Measurements from ENCODE around the gene TNFAIP3. TPM values are rescaled to one million over a fixed set of nuclear protein-coding genes. Genes with fewer than 3 reads are reported as not detected.

The TNFAIP3 gene
- total RNA-seq, 2 donors from 2014 or later, result 9.6 to 12.5 TPM

GRCh38 chr6:137845460-137845859, 21.6 kb upstream of the TNFAIP3 start:
- H3K9me3 ChIP-seq, result no peaks in the 10 kb centered on the region
- no peak overlapping the region for H3K27ac ChIP-seq
- H3K27me3 ChIP-seq, result no peaks in the 10 kb centered on the region
- ATAC-seq, result peak; percentile 33
- H3K4me1 ChIP-seq, result no peaks in the 10 kb centered on the region
- TF ChIP-seq POLR2A (IDR thresholded peaks at IDR 0.05), result no peak
- peak in 3 of 7 experiments; percentile 19 to 30 (median 21) for TF ChIP-seq CTCF (IDR thresholded peaks at IDR 0.05)
- no peak overlapping the region for H3K4me3 ChIP-seq
- WGBS, 2 donors, result 75 to 79% methylated on average over 6 of the region's 6 CpGs
- intact Hi-C loops (cut with DNase I), result no loop called here
- H3K36me3 ChIP-seq (replicated peaks in 1 of 2; ENCODE audit: insufficient read depth in 1 of 2, low read depth in 2 of 2), result no peaks in the 10 kb centered on the region
- DNase-seq, result no peak

GRCh38 chr6:137846274-137846673, 20.8 kb upstream of the TNFAIP3 start:
- Histone ChIP-seq H3K36me3 (replicated peaks in 1 of 2; ENCODE audit: insufficient read depth in 1 of 2, low read depth in 2 of 2) (no peaks in the 10 kb centered on the region), H3K4me1 (no peaks in the 10 kb centered on the region), H3K9me3 (no peaks in the 10 kb centered on the region), H3K27me3 (no peaks in the 10 kb centered on the region), H3K4me3 (no peak overlapping the region), H3K27ac (peak overlapping the region in 1 of 4 donors; percentile 31)
- TF ChIP-seq POLR2A (IDR thresholded peaks at IDR 0.05), result no peak
- no peak for TF ChIP-seq CTCF (IDR thresholded peaks at IDR 0.05)
- no peak for DNase-seq
- intact Hi-C loops (cut with DNase I), result no loop called here
- 78 to 85% methylated on average over 6 of the region's 6 CpGs for whole genome bisulfite sequencing, 2 donors
- no peak for ATAC-seq

GRCh38 chr6:137846772-137847313, 20.2 kb upstream of the TNFAIP3 start:
- Histone ChIP-seq H3K36me3 (replicated peaks in 1 of 2; ENCODE audit: insufficient read depth in 1 of 2, low read depth in 2 of 2) (no peaks in the 10 kb centered on the region), H3K4me1 (no peaks in the 10 kb centered on the region), H3K9me3 (no peaks in the 10 kb centered on the region), H3K4me3 (no peak overlapping the region), H3K27me3 (no peaks in the 10 kb centered on the region), H3K27ac (peak overlapping the region in 1 of 4 donors; percentile 31)
- TF ChIP-seq CTCF (IDR thresholded peaks at IDR 0.05), result no peak
- TF ChIP-seq POLR2A (IDR thresholded peaks at IDR 0.05), result no peak
- 64 to 81% methylated on average over 7 of the region's 7 CpGs for WGBS, 2 donors
- intact Hi-C loops (cut with DNase I), result no loop called here
- DNase-seq (peak in 2 of 4 donors; percentile 19 to 72), ATAC-seq (peak; percentile 21)

GRCh38 chr6:137847748-137848147, 19.3 kb upstream of the TNFAIP3 start:
- TF ChIP-seq CTCF (IDR thresholded peaks at IDR 0.05), result no peak
- TF ChIP-seq POLR2A (IDR thresholded peaks at IDR 0.05), result no peak
- DNase-seq (no peak), ATAC-seq (no peak)
- no peak overlapping the region for H3K4me3 ChIP-seq
- H3K27me3 ChIP-seq, result no peaks in the 10 kb centered on the region
- 75 to 78% methylated on average over 5 of the region's 5 CpGs for WGBS, 2 donors
- intact Hi-C loops (cut with DNase I), result no loop called here
- H3K36me3 ChIP-seq (replicated peaks in 1 of 2; ENCODE audit: insufficient read depth in 1 of 2, low read depth in 2 of 2), result no peaks in the 10 kb centered on the region
- no peak overlapping the region for H3K27ac ChIP-seq
- H3K9me3 ChIP-seq, result no peaks in the 10 kb centered on the region
- H3K4me1 ChIP-seq, result no peaks in the 10 kb centered on the region

GRCh38 chr6:137848672-137849071, 18.4 kb upstream of the TNFAIP3 start:
- intact Hi-C loops (cut with DNase I), result no loop called here
- 72 to 74% methylated on average over 3 of the region's 3 CpGs for WGBS, 2 donors
- Histone ChIP-seq H3K27me3 (no peaks in the 10 kb centered on the region), H3K27ac (no peak overlapping the region), H3K36me3 (replicated peaks in 1 of 2; ENCODE audit: insufficient read depth in 1 of 2, low read depth in 2 of 2) (no peaks in the 10 kb centered on the region), H3K4me1 (no peaks in the 10 kb centered on the region), H3K4me3 (no peak overlapping the region), H3K9me3 (no peaks in the 10 kb centered on the region)
- DNase-seq, result no peak
- no peak for TF ChIP-seq CTCF (IDR thresholded peaks at IDR 0.05)
- no peak for TF ChIP-seq POLR2A (IDR thresholded peaks at IDR 0.05)
- no peak for ATAC-seq
